Kidney (tissue), 14 donors: ENCODE data around the gene LMTK3. TPM values are rescaled to one million over a fixed set of nuclear protein-coding genes. Genes with fewer than 3 reads are reported as not detected.
A peak's percentile ranks its signal among the peaks of the same experiment; 100 is the strongest.

Experiments
- DNase-seq, 5 donors: peaks; one replicate each; pipeline ENCODE4 v3.0.0-alpha.2; 2013 to 2020
- FAIRE-seq: peaks from 2 replicates; lab custom pipeline; 2012; peaks lifted over from hg19 to GRCh38; lab: Jason Lieb, UNC
- H3K27ac ChIP-seq, 2 donors: one replicate each; pipeline ENCODE4 v1.7.0; 2013; ENCODE audit warnings: low read depth in 2 of 2, low read length in 2 of 2, inconsistent platforms in 1 of 2
- H3K27me3 ChIP-seq: one replicate; pipeline ENCODE4 v1.7.1; 2013; ENCODE audit warnings: low read length, inconsistent platforms; ENCODE audit not compliant: control insufficient read depth, insufficient read depth
- H3K36me3 ChIP-seq, 3 donors: one replicate each; pipeline versions ENCODE4 v1.7.0 to v1.7.1; 2013; ENCODE audit warnings: low read length in 3 of 3, control low read depth in 1 of 3, inconsistent platforms in 1 of 3; ENCODE audit not compliant: insufficient read depth in 3 of 3, control insufficient read depth in 2 of 3
- H3K4me1 ChIP-seq, 3 donors: one replicate each; pipeline versions ENCODE4 v1.7.0 to v1.7.1; 2013; ENCODE audit warnings: low read length in 3 of 3, inconsistent platforms in 1 of 3, low read depth in 1 of 3; ENCODE audit not compliant: control insufficient read depth in 2 of 3, insufficient read depth in 2 of 3
- H3K4me3 ChIP-seq, 3 donors: one replicate each; pipeline versions ENCODE4 v1.7.0 to v1.8.1; 2013; ENCODE audit warnings: low read length in 3 of 3, control low read depth in 1 of 3, inconsistent platforms in 1 of 3
- H3K9ac ChIP-seq, 3 donors: one replicate each; pipeline versions ENCODE4 v1.7.0 to v1.7.1; 2013; ENCODE audit warnings: low read length in 3 of 3, control low read depth in 1 of 3, inconsistent platforms in 1 of 3
- H3K9me3 ChIP-seq, 3 donors: one replicate each; pipeline versions ENCODE4 v1.7.0 to v1.7.1; 2013; ENCODE audit warnings: low read length in 3 of 3, control low read depth in 1 of 3, inconsistent platforms in 1 of 3; ENCODE audit not compliant: control insufficient read depth in 2 of 3, insufficient read depth in 1 of 3
- intact Hi-C: fragments of 100-400 bp; cut with DNase I; formaldehyde crosslinking; loops from one replicate; pipeline ENCODE4 v1.11.1; 2022
- polyA plus RNA-seq: library from polyadenylated mRNA; stranded (reverse); fragments of 350-450 nt; fragmentation: Illumina TruSeq; extraction: RNeasy Lipid Tissue Mini Kit (QIAGEN cat#74804); gene quantifications from one replicate; pipeline ENCODE4 v1.2.3, GENCODE V29; 2014; ENCODE audit warnings: low read depth, low replicate concordance; ENCODE audit not compliant: insufficient read depth
- total RNA-seq: library from RNA; stranded (reverse); fragmentation: NEBNext Ultra II Directional; extraction: Animal tissue kit (Norgen Biotek cat#: 25700); gene quantifications from one replicate; pipeline ENCODE4 v1.2.1, GENCODE V29; 2021
- TF ChIP-seq, protein P1 (sequence below): IDR thresholded peaks from 3 replicates; pipeline ENCODE4 v1.5.1; 2012; ENCODE audit warnings: mild to moderate bottlenecking, moderate library complexity, borderline replicate concordance; ENCODE audit not compliant: insufficient read depth; ENCODE audit errors: extremely low read depth
- donor health status: control.
- donor health status: control.
- donor health status: control.
- donor health status: control.
- donor health status: control.
- donor health status: DM: yes; HTN: yes; CAD: no.
- donor health status: Normal renal cell carcinoma (clear cell type).

The LMTK3 gene
- total and polyA plus RNA-seq, 2 donors from 2014 or later: 4.2 to 8.4 TPM

- Histone ChIP-seq H3K27me3 (no peaks in the 10 kb centered on the region), H3K4me3 (no peak overlapping the region), H3K9me3 (no peaks in the 10 kb centered on the region), H3K4me1 (peaks cover 0 to 17% (median 10%) of the 10 kb centered on the region in 3 donors), H3K27ac (no peak overlapping the region), H3K36me3 (peaks cover 28 to 48% (median 34%) of the 10 kb centered on the region in 3 donors), H3K9ac (no peak overlapping the region)
- FAIRE-seq (no peak), DNase-seq (no peak)
- TF ChIP-seq, protein P1, sequence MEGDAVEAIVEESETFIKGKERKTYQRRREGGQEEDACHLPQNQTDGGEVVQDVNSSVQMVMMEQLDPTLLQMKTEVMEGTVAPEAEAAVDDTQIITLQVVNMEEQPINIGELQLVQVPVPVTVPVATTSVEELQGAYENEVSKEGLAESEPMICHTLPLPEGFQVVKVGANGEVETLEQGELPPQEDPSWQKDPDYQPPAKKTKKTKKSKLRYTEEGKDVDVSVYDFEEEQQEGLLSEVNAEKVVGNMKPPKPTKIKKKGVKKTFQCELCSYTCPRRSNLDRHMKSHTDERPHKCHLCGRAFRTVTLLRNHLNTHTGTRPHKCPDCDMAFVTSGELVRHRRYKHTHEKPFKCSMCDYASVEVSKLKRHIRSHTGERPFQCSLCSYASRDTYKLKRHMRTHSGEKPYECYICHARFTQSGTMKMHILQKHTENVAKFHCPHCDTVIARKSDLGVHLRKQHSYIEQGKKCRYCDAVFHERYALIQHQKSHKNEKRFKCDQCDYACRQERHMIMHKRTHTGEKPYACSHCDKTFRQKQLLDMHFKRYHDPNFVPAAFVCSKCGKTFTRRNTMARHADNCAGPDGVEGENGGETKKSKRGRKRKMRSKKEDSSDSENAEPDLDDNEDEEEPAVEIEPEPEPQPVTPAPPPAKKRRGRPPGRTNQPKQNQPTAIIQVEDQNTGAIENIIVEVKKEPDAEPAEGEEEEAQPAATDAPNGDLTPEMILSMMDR: no peak
- intact Hi-C loops: no loop called here
Measured at GRCh38 chr19:48471836-48472235, 39.8 kb downstream of the LMTK3 start.

- no peaks in the 10 kb centered on the region for H3K9me3 ChIP-seq
- H3K4me3 ChIP-seq: peak overlapping the region in 1 of 3 donors; percentile 86
- peaks cover 0 to 17% (median 10%) of the 10 kb centered on the region in 3 donors for H3K4me1 ChIP-seq
- no peak for DNase-seq
- no peak overlapping the region for H3K27ac ChIP-seq
- no peak for FAIRE-seq
- peaks cover 28 to 41% (median 33%) of the 10 kb centered on the region in 3 donors for H3K36me3 ChIP-seq
- TF ChIP-seq, protein P1: no peak
- no peak overlapping the region for H3K9ac ChIP-seq
- H3K27me3 ChIP-seq: no peaks in the 10 kb centered on the region
- intact Hi-C loops: no loop called here
Measured at GRCh38 chr19:48470856-48471255, 40.8 kb downstream of the LMTK3 start.

GRCh38 chr19:48469934-48470680, 41.5 kb downstream of the LMTK3 start:
- TF ChIP-seq, protein P1: no peak
- intact Hi-C loops: no loop called here
- Histone ChIP-seq H3K9ac (peak overlapping the region in 2 of 3 donors; percentile 51 to 75), H3K27ac (no peak overlapping the region), H3K9me3 (no peaks in the 10 kb centered on the region), H3K27me3 (no peaks in the 10 kb centered on the region), H3K36me3 (peaks cover 23 to 34% (median 26%) of the 10 kb centered on the region in 3 donors), H3K4me3 (peak overlapping the region; percentile 68 to 86 (median 71)), H3K4me1 (peaks cover 0 to 17% (median 10%) of the 10 kb centered on the region in 3 donors)
- FAIRE-seq (no peak), DNase-seq (peak in 1 of 5 donors; percentile 67)
